Esophagus muscularis mucosa (tissue), 3 donors: ENCODE measurements around the gene ARID2.

Experiments
- CTCF ChIP-seq, 3 experiments: fragments of 200-600 bp in 2 of 3; fragments of 450-650 bp in 1 of 3; sonication (generic) in 2 of 3; IDR thresholded peaks; one replicate each; pipeline ENCODE4 v1.5.1; 2017 to 2019; ENCODE audit warnings: antibody characterized with exemption in 3 of 3, mild to moderate bottlenecking in 2 of 3, moderate library complexity in 1 of 3
- POLR2A ChIP-seq: fragments of 450-650 bp; IDR thresholded peaks from one replicate; pipeline ENCODE4 v1.6.1; 2017; ENCODE audit warnings: antibody characterized with exemption, moderate library complexity, mild to moderate bottlenecking, low read depth
- POLR2AphosphoS5 ChIP-seq, 2 donors: sonication (generic); formaldehyde crosslinking; IDR thresholded peaks; one replicate each; pipeline ENCODE4 v1.6.1; 2017; ENCODE audit warnings: antibody characterized with exemption in 2 of 2

DNA sequence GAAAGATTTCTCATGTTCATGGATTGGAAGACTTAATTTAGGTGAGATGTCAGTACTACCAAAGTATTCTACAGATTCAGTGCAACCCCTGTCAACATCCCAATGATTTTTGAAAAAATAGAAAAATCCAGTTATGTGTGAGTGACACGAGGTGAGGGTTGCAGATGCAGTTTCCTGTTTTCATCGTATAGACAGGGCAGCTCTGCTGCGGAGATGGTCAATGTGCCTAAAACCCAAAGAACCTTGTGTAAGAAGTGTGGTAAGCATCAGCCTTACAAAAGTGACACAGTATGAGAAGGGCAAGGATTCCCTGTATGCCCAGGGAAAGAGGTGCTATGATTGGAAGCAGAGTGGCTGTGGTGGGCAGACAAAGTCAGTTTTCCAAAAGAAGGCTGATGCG lies 166.5 kb downstream of the ARID2 start:
- TF ChIP-seq CTCF (IDR thresholded peaks at IDR 0.05) (no peak), POLR2AphosphoS5 (IDR thresholded peaks at IDR 0.05) (no peak), POLR2A (no peak)
